H54 (cell line): ENCODE data around the gene SCLY.

Experiments used
- DNase-seq: peaks from one replicate; pipeline ENCODE4 v3.0.0; 2011; ENCODE audit warnings: low spot score, mixed read lengths; ENCODE audit not compliant: insufficient read length
- FAIRE-seq: peaks from 3 replicates; lab custom pipeline; 2011; peaks lifted over from hg19 to GRCh38; lab: Jason Lieb, UNC
- POLR2A ChIP-seq: IDR thresholded peaks from 2 replicates; pipeline ENCODE4 v1.6.1; 2011; ENCODE audit warnings: low read depth, mild to moderate bottlenecking, low read length

SCLY gene

DNA sequence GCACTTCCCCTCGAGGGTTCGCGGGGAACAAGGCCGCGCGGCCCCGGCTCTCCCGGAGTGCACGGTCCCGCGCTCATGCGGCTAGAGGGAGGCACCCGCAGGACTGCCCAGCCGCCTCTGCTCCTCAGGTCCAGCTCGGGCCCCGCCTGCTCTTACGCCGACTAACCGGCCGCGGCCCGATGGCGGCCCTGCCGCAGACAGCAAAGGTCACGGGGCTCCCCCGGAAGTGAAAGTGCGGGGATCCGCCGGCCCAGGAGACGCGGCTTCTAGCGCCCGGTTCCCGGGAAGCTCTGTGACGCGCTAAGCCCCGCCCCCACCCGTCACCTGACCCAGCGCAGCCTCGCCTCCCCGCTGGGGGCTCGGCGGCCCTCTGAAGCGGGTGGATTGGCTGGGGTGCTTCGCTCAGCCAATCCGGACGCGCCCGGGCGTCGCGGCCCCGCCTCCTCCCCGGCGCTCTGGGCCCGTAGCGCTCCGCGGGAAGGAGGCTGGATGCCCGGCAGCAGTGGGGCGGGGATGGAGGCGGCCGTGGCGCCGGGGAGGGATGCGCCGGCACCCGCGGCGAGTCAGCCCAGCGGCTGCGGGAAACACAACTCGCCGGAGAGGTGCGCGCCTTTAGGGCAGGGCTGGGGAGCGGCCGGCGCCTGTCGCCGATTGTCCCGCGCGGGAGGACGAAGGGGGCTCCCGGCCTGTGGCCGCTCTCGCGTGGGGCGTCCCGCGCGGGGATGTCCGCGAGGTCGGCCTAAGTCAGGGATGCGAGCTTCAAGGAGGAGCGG lies at the start of gene SCLY:
SCLY (plus strand) TSS at position 460 of the 773 bp plus-strand sequence; CDS start at position 514, 54 bp downstream.
- peak; percentile 99 for DNase-seq
- FAIRE-seq: peak; percentile 52
- peak; percentile 82 for TF ChIP-seq POLR2A

DNA sequence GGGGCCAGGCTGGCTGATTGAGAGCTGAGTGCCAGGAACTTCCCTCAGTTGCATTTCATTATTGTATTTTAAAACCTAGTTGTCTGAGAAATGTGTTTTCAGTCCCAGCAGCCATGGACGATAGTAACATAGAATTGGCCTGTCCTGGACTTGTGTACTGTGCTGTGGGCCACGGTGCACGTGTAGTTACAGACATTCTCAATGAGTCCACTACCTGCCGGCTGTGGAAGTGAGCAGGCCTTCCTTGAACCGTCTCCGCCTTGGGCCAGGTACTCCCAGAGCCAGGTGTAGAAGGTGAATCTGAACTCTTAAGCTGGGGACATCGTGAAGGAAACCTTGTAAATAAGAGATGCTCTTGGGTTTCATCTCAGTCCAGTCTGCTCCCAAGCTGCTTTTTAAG lies 47.0 kb upstream of the SCLY start:
- no peak for FAIRE-seq
- TF ChIP-seq POLR2A: no peak
- no peak for DNase-seq

DNA sequence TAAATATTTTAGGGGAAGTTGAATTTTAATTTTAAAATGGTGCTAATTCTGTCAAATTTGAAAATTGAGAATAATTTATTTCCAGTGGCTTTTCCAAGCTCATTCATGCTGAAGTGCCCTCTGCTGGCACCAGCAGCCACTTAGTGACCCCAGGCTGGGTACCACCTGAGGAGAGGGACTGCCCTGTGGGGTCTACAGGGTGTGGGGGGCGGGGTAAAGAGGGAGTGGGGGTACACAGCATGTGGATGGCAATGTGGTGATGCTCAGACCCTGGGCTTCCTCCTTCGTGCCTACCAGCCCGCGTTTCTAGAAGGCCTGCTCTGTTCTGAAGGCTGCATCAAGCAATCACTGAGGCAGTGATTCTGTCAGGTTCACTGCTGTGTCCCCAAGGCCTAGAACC lies 45.1 kb upstream of the SCLY start:
- no peak for TF ChIP-seq POLR2A
- FAIRE-seq (no peak), DNase-seq (no peak)

DNA sequence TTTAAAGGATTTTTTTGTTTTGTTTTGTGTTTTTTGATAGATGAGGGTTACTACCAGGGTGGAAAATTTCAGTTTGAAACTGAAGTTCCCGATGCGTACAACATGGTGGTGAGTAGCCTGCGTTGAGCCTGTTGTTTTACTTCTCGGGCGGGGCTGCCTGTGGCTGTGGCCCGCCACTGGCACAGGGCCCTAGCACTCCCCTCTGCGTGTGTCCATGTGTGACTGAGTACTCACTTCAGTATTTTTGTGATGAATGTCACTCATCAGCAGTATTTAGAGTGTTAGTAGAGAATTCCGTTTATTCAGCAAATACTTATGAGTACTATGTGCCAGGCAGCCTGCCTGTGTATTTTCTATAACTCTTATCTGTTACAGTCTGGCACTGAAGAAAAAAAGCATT lies 44.3 kb upstream of the SCLY start:
- DNase-seq (no peak), FAIRE-seq (no peak)
- no peak for TF ChIP-seq POLR2A

- DNase-seq (no peak), FAIRE-seq (no peak)
- TF ChIP-seq POLR2A: no peak
Observed at GRCh38 chr2:238019962-238020361, 40.8 kb upstream of the SCLY start.

- no peak for TF ChIP-seq POLR2A
- FAIRE-seq (no peak), DNase-seq (no peak)
Observed at GRCh38 chr2:238020816-238021215, 40.0 kb upstream of the SCLY start.

GRCh38 chr2:238021327-238021726 lies 39.5 kb upstream of the SCLY start:
- FAIRE-seq (no peak), DNase-seq (no peak)

GRCh38 chr2:238022594-238023157 lies 38.1 kb upstream of the SCLY start:
- no peak for FAIRE-seq

More at GRCh38 chr2:238021327-238021726, 39.5 kb upstream of the SCLY start:
- TF ChIP-seq POLR2A: no peak

GRCh38 chr2:238023608-238024007 lies 37.2 kb upstream of the SCLY start:
- no peak for TF ChIP-seq POLR2A
- FAIRE-seq (no peak), DNase-seq (no peak)

More at GRCh38 chr2:238022594-238023157, 38.1 kb upstream of the SCLY start:
- no peak for TF ChIP-seq POLR2A
- no peak for DNase-seq

DNA sequence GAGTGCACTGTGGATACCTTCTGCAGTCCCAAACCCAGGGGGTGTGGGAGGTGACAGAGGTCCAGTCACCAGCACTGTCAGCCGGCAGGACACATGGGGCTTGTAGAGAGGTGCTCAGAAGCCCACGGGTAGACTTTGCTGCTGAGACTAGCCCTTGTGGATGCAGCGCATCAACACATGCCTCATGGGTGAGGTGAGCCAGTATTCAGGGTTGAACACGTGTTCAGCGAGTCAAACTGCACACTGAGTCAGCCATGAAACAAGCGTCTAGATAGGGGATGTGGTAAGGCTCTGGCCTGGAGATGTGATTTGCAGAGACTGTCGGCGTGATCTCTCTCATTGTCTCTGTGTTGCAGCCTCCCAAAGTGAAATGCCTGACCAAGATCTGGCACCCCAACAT lies 35.8 kb upstream of the SCLY start:
- DNase-seq: no peak
- TF ChIP-seq POLR2A: no peak
- no peak for FAIRE-seq

DNA sequence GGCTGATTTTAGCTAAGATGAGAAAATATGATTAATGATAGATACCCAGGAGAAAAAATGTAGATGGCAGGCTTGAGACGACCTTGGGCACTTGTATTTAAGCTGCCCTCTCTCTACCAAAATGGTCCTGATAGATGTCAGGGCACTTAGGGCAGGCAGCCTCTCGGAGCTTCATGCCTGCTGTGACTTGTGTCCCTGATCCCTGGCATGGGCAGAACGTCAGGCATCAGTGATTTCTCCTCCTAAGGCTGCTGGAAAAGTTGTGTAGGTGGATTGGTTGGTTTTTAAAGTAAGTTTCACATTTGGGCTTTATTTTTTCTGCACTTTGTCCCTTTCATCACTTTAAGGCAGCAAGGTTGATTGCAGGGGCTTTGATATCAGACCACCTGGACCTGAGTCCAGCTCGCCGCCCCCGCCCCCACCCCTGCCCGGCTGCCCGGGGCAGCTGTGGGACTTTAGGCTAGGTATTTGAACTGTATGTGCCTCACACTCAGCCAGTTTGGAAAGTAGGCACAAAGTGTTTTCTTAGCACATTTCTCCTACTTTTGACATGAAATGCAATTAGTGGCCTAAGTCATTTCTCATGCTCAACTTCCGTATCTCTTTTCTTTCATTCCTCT lies 35.0 kb upstream of the SCLY start:
- no peak for FAIRE-seq
- TF ChIP-seq POLR2A: no peak
- DNase-seq: no peak

DNA sequence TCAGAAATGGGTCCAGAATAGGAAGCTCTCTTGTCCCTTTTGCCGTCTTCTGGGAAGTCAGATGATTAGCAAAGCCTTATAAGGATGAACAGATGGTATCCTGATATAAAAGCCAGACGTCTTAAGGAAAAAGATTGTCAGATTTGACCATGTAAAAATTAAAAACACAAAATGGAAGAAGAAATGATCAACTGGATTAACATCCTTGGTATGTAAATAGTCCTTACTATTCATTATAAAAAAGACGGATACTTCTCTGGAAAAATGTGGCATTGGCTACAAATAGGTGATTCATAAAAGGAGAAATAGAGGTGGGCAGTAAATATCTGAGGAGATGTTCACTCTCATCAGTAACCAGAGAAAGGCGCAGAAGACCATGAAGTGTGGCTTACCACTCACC lies 33.7 kb upstream of the SCLY start:
- no peak for TF ChIP-seq POLR2A
- no peak for DNase-seq
- FAIRE-seq: no peak

DNA sequence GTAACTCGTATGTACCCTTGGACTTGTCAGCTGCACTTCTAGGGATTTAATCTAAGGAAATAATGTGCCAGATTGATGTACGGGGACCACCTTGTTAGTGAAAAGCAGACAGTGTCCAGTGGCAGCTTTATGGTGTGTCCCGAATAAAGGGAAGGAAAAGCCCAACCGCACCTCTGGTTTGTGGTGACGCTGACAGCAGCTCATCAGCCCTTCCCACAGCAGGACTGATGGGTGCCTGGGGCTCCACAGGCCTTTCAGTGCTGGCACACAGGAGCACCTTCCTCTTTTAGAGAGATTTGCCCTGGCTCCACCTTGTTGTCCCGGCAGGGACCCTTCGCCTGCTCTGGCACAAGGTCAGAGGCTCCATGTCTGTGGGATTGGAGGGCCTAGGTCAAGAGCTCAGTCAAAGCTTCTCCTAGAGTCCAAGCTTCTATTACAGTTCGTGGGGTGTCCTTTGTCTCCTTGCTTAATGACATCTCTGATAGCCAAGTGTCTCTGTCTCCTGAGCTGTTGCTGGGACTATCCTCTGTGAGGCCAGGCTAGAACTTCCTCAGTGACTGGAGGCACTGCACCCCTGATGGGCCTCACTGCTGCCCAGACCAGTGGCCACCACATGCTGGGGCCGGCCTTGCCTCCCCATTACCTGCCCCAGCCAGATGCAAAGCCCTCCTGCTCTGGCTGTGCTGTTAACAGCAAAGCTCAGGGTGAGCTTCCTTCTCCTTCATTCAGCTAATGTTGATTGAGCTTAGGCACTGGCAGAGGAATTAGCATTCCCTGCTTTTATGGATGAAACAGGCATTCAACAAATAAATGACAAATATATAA lies 33.0 kb upstream of the SCLY start:
- FAIRE-seq (no peak), DNase-seq (no peak)
- TF ChIP-seq POLR2A: no peak

DNA sequence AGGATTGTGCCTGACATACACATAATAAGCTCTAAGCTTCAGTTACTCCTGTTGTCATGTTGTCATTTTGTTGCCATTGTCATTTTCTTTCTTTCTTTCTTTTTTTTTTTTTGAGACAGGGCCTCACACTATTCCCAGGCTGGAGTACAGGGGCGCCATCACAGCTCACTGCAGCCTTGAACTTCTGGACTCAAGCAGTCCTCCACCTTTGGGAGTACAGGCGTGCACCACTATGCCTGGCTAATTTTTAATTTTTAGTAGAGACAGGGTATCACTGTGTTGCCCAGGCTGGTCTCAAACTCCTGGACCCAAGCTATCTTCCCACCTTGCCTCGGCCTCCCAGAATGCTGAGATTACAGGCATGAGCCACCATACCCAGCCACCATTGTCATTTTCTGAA lies 30.9 kb upstream of the SCLY start:
- FAIRE-seq: no peak
- TF ChIP-seq POLR2A: no peak
- DNase-seq: no peak
